ENCODE data around the gene LRRC74B.

The LRRC74B gene

DNA sequence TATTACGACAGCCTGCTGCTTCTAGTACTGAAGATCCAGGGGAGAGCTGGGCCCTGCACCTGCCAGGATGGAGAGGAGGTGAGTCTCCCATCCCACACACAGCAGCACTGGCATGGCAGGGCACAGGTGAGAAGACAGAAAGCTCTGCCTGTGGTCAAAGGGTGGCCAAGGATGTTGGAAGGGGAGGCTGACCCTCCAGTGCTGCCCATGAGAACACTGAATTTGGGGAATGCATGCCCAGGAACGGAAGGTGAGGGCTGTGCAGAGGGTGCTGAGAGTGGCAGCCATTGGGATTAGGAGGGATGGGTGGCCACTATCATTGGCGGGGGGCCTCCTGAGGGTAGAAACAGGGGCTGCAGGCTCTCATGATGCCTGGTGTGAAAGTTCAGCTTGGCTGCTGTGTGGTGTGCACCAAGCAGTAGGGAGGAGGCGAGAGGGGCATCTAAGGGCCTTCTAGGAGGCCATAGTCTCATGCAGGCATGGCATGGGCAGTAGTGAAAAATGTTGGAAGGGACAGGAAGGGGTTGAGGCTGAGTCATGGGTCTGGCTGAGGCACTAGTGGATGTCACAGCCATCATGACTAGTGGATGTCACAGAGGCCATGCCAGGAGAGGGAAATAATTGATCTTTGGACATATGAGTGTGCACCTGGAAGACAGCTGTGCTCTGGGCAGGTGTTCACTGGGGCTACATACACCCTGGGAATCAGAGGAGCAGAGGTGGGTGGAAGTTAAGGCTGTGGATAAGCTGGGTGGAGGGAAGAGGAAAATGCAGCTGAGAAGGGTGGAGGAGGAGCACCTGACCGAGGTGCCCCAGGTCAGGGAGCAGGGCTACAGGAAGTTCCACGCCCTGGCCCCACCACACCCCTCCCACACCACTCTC is 2.5 kb upstream of the LRRC74B start:
- Histone ChIP-seq H3K9ac (ENCODE audit: low read length) (no peak overlapping the region), H3K4me1 (ENCODE audit: insufficient read depth, low read length, severe bottlenecking) (peaks cover 6% of the 10 kb centered on the region), H3K4me2 (ENCODE audit: low read length) (no peak overlapping the region)

DNA sequence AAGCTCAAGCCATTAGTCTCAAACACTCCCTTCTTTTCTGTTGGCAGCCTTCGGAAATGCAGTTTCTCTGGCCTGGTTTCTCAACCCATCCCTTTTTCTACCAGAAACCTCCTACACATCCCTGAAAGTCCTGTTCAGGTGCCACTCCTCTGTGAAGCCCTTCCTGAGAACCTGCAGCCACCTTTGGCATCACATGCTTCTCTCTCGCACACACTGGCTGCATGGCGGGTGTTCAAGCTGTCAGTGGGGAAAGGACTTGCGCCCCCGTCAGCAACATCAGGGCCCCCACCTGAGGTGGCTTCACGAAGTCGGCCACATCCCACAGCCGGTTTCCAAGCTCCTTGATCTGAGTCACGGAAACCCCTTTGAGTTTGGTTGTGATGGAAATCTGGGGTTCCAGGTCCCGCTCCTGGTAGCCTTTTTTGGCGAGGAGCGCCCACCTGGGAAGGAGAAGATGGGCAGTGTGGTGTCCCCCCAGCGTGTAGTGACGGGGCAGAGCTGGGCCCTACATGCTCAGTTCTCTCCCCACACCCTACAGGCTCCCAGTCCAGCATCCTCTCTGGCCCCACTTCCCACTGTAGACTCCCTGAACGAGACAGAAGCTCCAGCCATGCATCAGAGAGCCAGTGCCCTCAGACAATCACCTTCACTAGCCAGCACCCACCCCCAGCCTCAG is 1.7 kb upstream of the LRRC74B start:
- no peaks in the 10 kb centered on the region for H3F3A ChIP-seq (ENCODE audit: insufficient read depth, low read length)
- H4K20me1 ChIP-seq (ENCODE audit: insufficient read depth, low read length) = no peaks in the 10 kb centered on the region
- H3K9me3 ChIP-seq (ENCODE audit: low read length) = no peaks in the 10 kb centered on the region
- H3K27ac ChIP-seq (ENCODE audit: low read depth, low read length, poor library complexity, severe bottlenecking) = no peak overlapping the region
- no peak overlapping the region for H3K4me2 ChIP-seq (ENCODE audit: low read length)
- no peaks in the 10 kb centered on the region for H3K36me3 ChIP-seq (ENCODE audit: insufficient read depth, low read length)
- H3K9me2 ChIP-seq (ENCODE audit: low read depth, low read length) = no peaks in the 10 kb centered on the region
- no peak overlapping the region for H2AFZ ChIP-seq (ENCODE audit: low read length)
- H3K9ac ChIP-seq (ENCODE audit: low read length) = no peak overlapping the region
- TF ChIP-seq EZH2 (IDR thresholded peaks at IDR 0.05; ENCODE audit: borderline replicate concordance, low read length) = no peak
- TF ChIP-seq, protein P1, sequence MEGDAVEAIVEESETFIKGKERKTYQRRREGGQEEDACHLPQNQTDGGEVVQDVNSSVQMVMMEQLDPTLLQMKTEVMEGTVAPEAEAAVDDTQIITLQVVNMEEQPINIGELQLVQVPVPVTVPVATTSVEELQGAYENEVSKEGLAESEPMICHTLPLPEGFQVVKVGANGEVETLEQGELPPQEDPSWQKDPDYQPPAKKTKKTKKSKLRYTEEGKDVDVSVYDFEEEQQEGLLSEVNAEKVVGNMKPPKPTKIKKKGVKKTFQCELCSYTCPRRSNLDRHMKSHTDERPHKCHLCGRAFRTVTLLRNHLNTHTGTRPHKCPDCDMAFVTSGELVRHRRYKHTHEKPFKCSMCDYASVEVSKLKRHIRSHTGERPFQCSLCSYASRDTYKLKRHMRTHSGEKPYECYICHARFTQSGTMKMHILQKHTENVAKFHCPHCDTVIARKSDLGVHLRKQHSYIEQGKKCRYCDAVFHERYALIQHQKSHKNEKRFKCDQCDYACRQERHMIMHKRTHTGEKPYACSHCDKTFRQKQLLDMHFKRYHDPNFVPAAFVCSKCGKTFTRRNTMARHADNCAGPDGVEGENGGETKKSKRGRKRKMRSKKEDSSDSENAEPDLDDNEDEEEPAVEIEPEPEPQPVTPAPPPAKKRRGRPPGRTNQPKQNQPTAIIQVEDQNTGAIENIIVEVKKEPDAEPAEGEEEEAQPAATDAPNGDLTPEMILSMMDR (IDR thresholded peaks at IDR 0.05; ENCODE audit: low read length) = no peak
- no peaks in the 10 kb centered on the region for H3K79me2 ChIP-seq (ENCODE audit: insufficient read depth, low read length)
- no peak overlapping the region for H3K4me3 ChIP-seq (ENCODE audit: low read depth, low read length, poor library complexity, severe bottlenecking)
- no peaks in the 10 kb centered on the region for H3K27me3 ChIP-seq (ENCODE audit: insufficient read depth, low read length)
- peaks cover 6% of the 10 kb centered on the region for H3K4me1 ChIP-seq (ENCODE audit: insufficient read depth, low read length, severe bottlenecking)

More for the DNA sequence above, 2.5 kb upstream of the LRRC74B start:
- Histone ChIP-seq H3K9me3 (ENCODE audit: low read length) (no peaks in the 10 kb centered on the region), H3F3A (ENCODE audit: insufficient read depth, low read length) (no peaks in the 10 kb centered on the region), H3K79me2 (ENCODE audit: insufficient read depth, low read length) (no peaks in the 10 kb centered on the region), H4K20me1 (ENCODE audit: insufficient read depth, low read length) (no peaks in the 10 kb centered on the region), H3K27me3 (ENCODE audit: insufficient read depth, low read length) (no peaks in the 10 kb centered on the region), H2AFZ (ENCODE audit: low read length) (no peak overlapping the region), H3K4me3 (ENCODE audit: low read depth, low read length, poor library complexity, severe bottlenecking) (no peak overlapping the region), H3K36me3 (ENCODE audit: insufficient read depth, low read length) (no peaks in the 10 kb centered on the region), H3K9me2 (ENCODE audit: low read depth, low read length) (no peaks in the 10 kb centered on the region), H3K27ac (ENCODE audit: low read depth, low read length, poor library complexity, severe bottlenecking) (no peak overlapping the region)
- no peak for TF ChIP-seq EZH2 (IDR thresholded peaks at IDR 0.05; ENCODE audit: borderline replicate concordance, low read length)
- TF ChIP-seq, protein P1 (IDR thresholded peaks at IDR 0.05; ENCODE audit: low read length) = no peak

DNA sequence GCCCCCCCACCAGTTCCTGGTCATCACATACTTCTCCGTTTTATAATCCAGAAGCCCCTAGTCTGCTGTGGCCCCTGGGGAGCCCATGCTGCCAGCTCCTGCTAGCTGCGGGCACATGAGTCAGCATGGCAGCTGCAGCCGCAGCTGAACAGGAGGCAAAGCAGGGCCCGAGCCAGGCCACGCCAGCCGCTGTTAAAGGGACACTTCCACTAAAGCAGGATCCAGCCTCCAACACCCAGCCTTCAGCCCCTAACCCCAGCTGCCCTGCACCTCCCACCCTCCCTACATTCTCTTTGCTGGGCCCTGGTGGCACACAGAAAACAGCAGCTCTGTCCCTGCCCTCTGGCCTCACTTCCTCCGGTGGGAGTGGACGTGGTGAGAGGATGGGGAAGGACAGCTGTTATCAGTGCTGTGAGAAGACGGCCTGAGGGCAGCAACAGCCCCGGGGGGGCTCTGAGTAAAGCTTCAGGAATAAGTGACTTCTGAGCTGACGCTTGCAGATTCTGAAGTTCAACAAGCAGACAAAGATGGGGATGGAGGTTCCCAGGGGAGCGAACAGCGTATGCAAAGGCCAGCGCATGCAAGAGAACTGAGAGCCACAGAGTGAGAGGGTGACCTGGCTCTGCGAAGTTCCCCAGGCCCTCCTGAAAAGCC is 688 bp upstream of the LRRC74B start:
- peak overlapping the region; percentile 91 for H3K4me2 ChIP-seq (ENCODE audit: low read length)
- no peak overlapping the region for H3K27ac ChIP-seq (ENCODE audit: low read depth, low read length, poor library complexity, severe bottlenecking)
- H3K9me3 ChIP-seq (ENCODE audit: low read length) = no peaks in the 10 kb centered on the region
- no peak overlapping the region for H3K9ac ChIP-seq (ENCODE audit: low read length)
- no peaks in the 10 kb centered on the region for H3K9me2 ChIP-seq (ENCODE audit: low read depth, low read length)
- peaks cover 6% of the 10 kb centered on the region for H3K4me1 ChIP-seq (ENCODE audit: insufficient read depth, low read length, severe bottlenecking)
- H3F3A ChIP-seq (ENCODE audit: insufficient read depth, low read length) = no peaks in the 10 kb centered on the region
- no peaks in the 10 kb centered on the region for H3K27me3 ChIP-seq (ENCODE audit: insufficient read depth, low read length)
- no peaks in the 10 kb centered on the region for H3K79me2 ChIP-seq (ENCODE audit: insufficient read depth, low read length)
- H2AFZ ChIP-seq (ENCODE audit: low read length) = no peak overlapping the region
- TF ChIP-seq, protein P1 (IDR thresholded peaks at IDR 0.05; ENCODE audit: low read length) = no peak
- no peak for TF ChIP-seq EZH2 (IDR thresholded peaks at IDR 0.05; ENCODE audit: borderline replicate concordance, low read length)
- H3K4me3 ChIP-seq (ENCODE audit: low read depth, low read length, poor library complexity, severe bottlenecking) = peak overlapping the region; percentile 61
- no peaks in the 10 kb centered on the region for H3K36me3 ChIP-seq (ENCODE audit: insufficient read depth, low read length)
- no peaks in the 10 kb centered on the region for H4K20me1 ChIP-seq (ENCODE audit: insufficient read depth, low read length)
